Activated CD4-positive, CD25-positive, alpha-beta regulatory T cell (primary cell): Measurements from ENCODE around the gene GPC6.

Experiments
- DNase-seq, 4 experiments: peaks; one replicate each; lab custom pipeline; 2025; lab: John Stamatoyannopoulos, UW

Gene GPC6

GRCh38 chr13:93775507-93776108 is 549.0 kb downstream of the GPC6 start:
- no peak for DNase-seq

GRCh38 chr13:93776936-93777335 is 550.3 kb downstream of the GPC6 start:
- DNase-seq = no peak

- no peak for DNase-seq
Measured at GRCh38 chr13:93777504-93777903, 550.9 kb downstream of the GPC6 start.

GRCh38 chr13:93778548-93778947 is 551.9 kb downstream of the GPC6 start:
- DNase-seq = no peak

- DNase-seq = no peak
Measured at GRCh38 chr13:93784191-93784590, 557.6 kb downstream of the GPC6 start.

GRCh38 chr13:93786846-93787489 is 560.4 kb downstream of the GPC6 start:
- no peak for DNase-seq

- DNase-seq = no peak
Measured at GRCh38 chr13:93788456-93788855, 561.8 kb downstream of the GPC6 start.

- DNase-seq = no peak
Measured at GRCh38 chr13:93789058-93789457, 562.5 kb downstream of the GPC6 start.

GRCh38 chr13:93794197-93794885 is 567.7 kb downstream of the GPC6 start:
- DNase-seq = no peak

GRCh38 chr13:93797463-93797862 is 570.9 kb downstream of the GPC6 start:
- DNase-seq = no peak

GRCh38 chr13:93800342-93800741 is 573.7 kb downstream of the GPC6 start:
- no peak for DNase-seq

- no peak for DNase-seq
Measured at GRCh38 chr13:93805736-93806135, 579.1 kb downstream of the GPC6 start.

GRCh38 chr13:93806861-93807260 is 580.3 kb downstream of the GPC6 start:
- no peak for DNase-seq

GRCh38 chr13:93810264-93810663 is 583.7 kb downstream of the GPC6 start:
- no peak for DNase-seq

GRCh38 chr13:93811071-93811737 is 584.6 kb downstream of the GPC6 start:
- DNase-seq = no peak

GRCh38 chr13:93811738-93812112 is 585.1 kb downstream of the GPC6 start:
- DNase-seq = no peak

GRCh38 chr13:93814658-93815057 is 588.1 kb downstream of the GPC6 start:
- no peak for DNase-seq

GRCh38 chr13:93818345-93818744 is 591.7 kb downstream of the GPC6 start:
- no peak for DNase-seq

GRCh38 chr13:93819331-93819890 is 592.8 kb downstream of the GPC6 start:
- DNase-seq = no peak

- DNase-seq = no peak
Measured at GRCh38 chr13:93824286-93824685, 597.7 kb downstream of the GPC6 start.

GRCh38 chr13:93834051-93834450 is 607.4 kb downstream of the GPC6 start:
- no peak for DNase-seq

GRCh38 chr13:93843082-93843481 is 616.5 kb downstream of the GPC6 start:
- DNase-seq = no peak

GRCh38 chr13:93847162-93847561 is 620.6 kb downstream of the GPC6 start:
- DNase-seq = no peak
